VCaP (cell line): ENCODE measurements around the gene TEX54.

Experiments used
- H3K27ac ChIP-seq: fragments of 450-650 bp; 2 replicates; pipeline ENCODE4 v1.5.1; 2017
- TF ChIP-seq, protein P1 (sequence below): fragments of 450-650 bp; conservative IDR thresholded peaks from 2 replicates; pipeline ENCODE4 v1.5.1; 2017; ENCODE audit warnings: mild to moderate bottlenecking, moderate library complexity

The TEX54 gene

GRCh38 chr11:62876712-62877111 lies 44.1 kb upstream of the TEX54 start:
- peak overlapping the region; percentile 92 for H3K27ac ChIP-seq
- TF ChIP-seq, protein P1, sequence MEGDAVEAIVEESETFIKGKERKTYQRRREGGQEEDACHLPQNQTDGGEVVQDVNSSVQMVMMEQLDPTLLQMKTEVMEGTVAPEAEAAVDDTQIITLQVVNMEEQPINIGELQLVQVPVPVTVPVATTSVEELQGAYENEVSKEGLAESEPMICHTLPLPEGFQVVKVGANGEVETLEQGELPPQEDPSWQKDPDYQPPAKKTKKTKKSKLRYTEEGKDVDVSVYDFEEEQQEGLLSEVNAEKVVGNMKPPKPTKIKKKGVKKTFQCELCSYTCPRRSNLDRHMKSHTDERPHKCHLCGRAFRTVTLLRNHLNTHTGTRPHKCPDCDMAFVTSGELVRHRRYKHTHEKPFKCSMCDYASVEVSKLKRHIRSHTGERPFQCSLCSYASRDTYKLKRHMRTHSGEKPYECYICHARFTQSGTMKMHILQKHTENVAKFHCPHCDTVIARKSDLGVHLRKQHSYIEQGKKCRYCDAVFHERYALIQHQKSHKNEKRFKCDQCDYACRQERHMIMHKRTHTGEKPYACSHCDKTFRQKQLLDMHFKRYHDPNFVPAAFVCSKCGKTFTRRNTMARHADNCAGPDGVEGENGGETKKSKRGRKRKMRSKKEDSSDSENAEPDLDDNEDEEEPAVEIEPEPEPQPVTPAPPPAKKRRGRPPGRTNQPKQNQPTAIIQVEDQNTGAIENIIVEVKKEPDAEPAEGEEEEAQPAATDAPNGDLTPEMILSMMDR = no peak

DNA sequence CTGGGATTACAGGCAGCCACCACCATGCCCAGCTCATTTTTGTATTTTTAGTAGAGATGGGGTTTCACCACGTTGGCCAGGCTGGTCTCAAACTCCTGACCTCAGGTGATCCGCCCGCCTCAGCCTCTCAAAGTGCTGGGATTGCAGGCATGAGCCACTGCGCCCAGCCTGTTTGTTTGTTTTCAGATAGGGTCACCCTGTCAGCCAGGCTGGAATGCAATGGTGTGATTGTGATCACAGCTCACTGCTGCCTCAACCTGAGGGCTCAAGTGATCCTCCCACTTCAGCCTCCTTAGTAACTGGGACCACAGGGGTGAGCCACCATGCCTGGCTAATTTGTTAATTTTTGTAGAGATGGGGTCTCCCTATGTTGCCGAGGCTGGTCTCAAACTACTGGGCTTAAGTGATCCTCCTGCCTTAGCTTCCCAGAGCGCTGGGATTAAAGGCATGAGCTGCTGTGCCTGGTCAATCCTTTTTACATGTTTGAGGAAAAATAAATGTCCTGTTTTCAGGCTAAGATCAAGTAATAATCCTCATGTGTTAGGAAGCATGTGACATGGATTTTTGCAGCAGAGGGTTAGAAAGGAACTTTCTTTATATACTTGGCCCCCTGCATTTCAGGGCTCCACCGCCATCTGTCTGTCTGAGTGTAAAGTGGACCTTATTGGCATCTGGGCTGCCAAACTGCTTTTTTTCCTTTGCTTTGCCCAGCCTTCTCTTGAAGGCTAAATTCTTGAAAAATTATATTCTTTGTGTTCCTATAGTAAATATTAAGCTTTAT lies 43.2 kb upstream of the TEX54 start:
- H3K27ac ChIP-seq = peak overlapping the region; percentile 92
- TF ChIP-seq, protein P1 = 0 out of 2 replicates have a peak, but pooled peaks have one; percentile 24

DNA sequence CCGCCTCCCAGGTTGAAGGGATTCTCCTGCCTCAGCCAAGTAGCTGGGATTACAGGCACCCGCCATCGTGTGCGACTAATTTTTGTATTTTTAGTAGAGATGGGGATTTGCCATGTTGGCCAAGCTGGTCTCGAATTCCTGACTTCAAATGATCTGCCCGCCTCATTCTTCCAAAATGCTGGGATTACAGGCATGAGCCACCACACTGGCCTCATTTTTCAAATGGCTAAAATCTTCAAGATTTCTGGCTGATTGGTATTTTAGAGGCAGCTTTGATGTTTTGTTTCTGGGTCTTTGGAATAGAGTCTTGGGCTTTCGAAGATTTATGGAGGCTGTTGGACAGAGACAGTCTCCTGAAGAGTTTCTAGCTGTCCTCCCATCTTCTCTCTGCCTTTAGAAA lies 42.2 kb upstream of the TEX54 start:
- H3K27ac ChIP-seq = peak overlapping the region; percentile 92
- TF ChIP-seq, protein P1 = no peak

GRCh38 chr11:62865635-62866034 lies 33.0 kb upstream of the TEX54 start:
- TF ChIP-seq, protein P1 = no peak
- no peak overlapping the region for H3K27ac ChIP-seq

GRCh38 chr11:62863687-62864335 lies 31.2 kb upstream of the TEX54 start:
- TF ChIP-seq, protein P1 = no peak
- H3K27ac ChIP-seq = peak overlapping the region; percentile 96

DNA sequence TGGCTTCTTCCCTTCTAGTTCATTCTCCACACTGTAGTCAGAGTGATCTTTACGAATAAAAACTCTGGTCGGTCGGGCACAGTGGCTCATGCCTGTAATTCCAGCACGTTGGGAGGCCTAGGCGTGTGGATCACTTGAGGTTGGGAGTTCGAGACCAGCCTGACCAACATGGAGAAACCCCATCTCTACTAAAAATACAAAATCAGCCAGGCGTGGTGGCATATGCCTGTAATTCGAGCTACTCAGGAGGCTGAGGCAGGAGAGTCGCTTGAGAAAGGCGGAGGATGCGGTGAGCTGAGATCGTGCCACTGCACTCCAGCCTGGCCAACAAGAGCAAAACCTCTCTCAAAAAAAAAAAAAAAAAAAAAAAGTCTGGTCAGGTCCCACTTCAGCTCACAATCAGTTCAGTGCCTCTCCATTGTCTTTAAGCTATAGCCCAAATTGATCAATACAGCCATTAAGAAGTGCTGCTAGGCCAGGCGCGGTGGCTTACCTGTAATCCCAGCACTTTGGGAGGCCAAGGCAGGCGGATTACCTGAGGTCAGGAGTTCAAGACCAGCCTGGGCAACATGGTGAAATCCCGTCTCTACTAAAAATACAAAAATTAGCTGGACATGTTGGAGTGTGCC lies 29.0 kb upstream of the TEX54 start:
- H3K27ac ChIP-seq = peak overlapping the region; percentile 96

DNA sequence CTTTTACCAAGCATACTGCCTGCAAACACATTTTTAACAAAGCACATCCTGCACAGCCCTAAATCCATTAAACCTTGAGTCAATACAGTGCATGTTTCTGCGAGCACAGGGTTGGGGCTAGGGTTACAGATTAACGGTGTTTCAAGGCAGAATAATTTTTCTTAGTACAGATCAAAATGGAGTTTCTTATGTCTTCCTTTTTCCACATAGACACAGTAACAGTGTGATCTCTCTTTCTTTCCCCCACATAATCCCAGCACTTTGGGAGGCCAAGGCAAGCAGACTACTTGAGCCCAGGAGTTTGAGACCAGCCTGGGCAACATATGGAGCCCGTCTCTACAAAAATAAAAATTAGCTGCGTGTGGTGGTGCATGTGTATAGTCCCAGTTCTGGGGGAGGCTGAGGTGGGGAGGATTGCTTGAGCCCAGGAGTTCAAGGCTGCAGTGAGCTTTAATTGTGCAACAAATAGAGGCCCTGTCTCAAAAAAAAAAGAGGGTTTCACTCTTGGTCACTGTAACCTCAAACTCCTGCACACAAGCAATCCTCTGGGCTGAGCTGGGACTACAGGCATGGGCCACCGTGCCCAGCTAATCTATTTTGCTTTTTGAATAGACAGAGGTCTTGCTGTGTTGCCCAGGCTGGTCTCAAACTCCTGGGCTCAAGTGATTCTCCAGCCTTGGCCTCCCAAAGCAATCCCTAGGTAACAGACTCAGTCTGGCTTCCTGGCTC lies 28.4 kb upstream of the TEX54 start:
- peak overlapping the region; percentile 96 for H3K27ac ChIP-seq
- TF ChIP-seq, protein P1 = no peak

DNA sequence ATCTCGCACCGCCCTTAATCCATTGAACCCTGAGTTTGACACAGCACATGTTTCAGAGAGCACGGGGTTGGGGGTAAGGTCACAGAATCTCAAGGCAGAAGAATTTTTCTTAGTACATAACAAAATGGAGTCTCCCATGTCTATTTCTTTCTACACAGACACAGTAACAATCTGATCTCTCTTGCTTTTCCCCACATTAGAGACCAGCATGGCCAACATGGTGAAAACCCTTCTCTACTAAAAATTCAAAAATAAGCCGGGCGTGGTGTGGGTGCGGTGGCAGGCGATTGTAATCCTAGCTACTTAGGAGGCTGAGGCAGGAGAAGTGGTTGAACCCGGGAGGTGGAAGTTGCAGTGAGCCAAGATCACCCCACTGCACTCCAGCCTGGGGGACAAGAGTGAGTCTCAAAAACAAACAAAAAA lies 26.7 kb upstream of the TEX54 start:
- H3K27ac ChIP-seq = peak overlapping the region; percentile 96
